ENCODE results near the gene LHPP. TPM values are rescaled to one million over a fixed set of nuclear protein-coding genes. Genes with fewer than 3 reads are reported as not detected.

Gene LHPP
- total RNA-seq, 1 donor from 2014 or later, result 24.5 TPM

DNA sequence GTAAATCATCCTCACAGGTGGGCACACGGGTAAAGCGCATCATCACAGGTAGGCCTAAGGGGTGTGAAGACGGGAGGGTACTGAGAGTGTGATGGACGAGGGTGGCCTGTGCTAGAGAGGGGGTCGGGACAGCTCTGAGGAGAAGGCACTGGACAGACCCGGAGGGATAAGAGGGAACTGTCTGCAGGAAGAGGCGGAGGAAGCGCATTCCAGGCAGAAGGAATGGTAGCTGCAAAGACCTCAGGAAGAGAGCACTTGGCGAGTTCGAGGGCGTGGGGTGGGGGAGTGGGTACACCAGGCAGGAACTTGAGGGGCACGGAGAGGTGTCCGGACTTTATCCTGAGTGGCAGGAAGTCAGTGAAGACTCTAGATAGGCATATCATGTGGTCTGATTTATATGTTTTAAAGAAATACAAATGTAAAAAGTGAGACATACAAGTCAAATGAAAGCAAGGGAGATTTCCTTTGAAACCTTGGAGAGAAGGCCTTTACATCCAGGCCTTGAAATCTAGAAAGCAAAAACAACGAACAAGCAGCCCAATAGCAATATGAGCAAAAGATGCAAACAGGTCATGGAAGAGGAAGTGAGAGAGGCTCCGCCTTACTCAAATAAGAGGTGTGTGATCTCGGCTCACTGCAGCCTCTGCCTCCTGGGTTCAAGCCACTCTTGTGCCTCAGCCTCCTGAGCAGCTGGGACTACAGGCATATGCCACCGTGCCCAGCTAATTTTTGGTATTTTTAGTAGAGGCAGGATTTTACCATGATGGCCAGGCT is 3.6 kb downstream of the LHPP start:
- no peak overlapping the region for H3K4me3 Mint-ChIP-seq
- peaks cover 30% of the 10 kb centered on the region for H3K4me1 Mint-ChIP-seq
- DNase-seq (ENCODE audit: low spot score), result no peak
- no peaks in the 10 kb centered on the region for H3K36me3 Mint-ChIP-seq
- H3K9ac ChIP-seq, result no peak overlapping the region
- H3K9me3 ChIP-seq (ENCODE audit: low read depth), result no peaks in the 10 kb centered on the region
- H2AFZ ChIP-seq (replicated peaks), result no peak overlapping the region
- H3F3A ChIP-seq (ENCODE audit: low read depth), result peaks cover 11% of the 10 kb centered on the region
- no peak overlapping the region for H3K4me3 ChIP-seq
- no peak overlapping the region for H3K4me2 ChIP-seq
- no peaks in the 10 kb centered on the region for H3K36me3 ChIP-seq
- H3K27me3 ChIP-seq, result peaks cover 5% of the 10 kb centered on the region
- H3K27ac ChIP-seq, result no peak overlapping the region
- H3K27ac Mint-ChIP-seq, result no peak overlapping the region
- peaks cover 10% of the 10 kb centered on the region for H3K4me1 ChIP-seq
- H3K27me3 Mint-ChIP-seq (ENCODE audit: insufficient read depth, low read depth), result peaks cover 10% of the 10 kb centered on the region
- H4K20me1 ChIP-seq (ENCODE audit: low read depth), result peaks cover 18% of the 10 kb centered on the region
- H3K79me2 ChIP-seq (ENCODE audit: low read depth), result peaks cover 8% of the 10 kb centered on the region
- TF ChIP-seq EZH2phosphoT487 (IDR thresholded peaks at IDR 0.05) (no peak), EZH2 (IDR thresholded peaks at IDR 0.05) (no peak)
- TF ChIP-seq, protein P1, sequence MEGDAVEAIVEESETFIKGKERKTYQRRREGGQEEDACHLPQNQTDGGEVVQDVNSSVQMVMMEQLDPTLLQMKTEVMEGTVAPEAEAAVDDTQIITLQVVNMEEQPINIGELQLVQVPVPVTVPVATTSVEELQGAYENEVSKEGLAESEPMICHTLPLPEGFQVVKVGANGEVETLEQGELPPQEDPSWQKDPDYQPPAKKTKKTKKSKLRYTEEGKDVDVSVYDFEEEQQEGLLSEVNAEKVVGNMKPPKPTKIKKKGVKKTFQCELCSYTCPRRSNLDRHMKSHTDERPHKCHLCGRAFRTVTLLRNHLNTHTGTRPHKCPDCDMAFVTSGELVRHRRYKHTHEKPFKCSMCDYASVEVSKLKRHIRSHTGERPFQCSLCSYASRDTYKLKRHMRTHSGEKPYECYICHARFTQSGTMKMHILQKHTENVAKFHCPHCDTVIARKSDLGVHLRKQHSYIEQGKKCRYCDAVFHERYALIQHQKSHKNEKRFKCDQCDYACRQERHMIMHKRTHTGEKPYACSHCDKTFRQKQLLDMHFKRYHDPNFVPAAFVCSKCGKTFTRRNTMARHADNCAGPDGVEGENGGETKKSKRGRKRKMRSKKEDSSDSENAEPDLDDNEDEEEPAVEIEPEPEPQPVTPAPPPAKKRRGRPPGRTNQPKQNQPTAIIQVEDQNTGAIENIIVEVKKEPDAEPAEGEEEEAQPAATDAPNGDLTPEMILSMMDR (IDR thresholded peaks at IDR 0.05), result no peak
- no peaks in the 10 kb centered on the region for H3K9me3 Mint-ChIP-seq

DNA sequence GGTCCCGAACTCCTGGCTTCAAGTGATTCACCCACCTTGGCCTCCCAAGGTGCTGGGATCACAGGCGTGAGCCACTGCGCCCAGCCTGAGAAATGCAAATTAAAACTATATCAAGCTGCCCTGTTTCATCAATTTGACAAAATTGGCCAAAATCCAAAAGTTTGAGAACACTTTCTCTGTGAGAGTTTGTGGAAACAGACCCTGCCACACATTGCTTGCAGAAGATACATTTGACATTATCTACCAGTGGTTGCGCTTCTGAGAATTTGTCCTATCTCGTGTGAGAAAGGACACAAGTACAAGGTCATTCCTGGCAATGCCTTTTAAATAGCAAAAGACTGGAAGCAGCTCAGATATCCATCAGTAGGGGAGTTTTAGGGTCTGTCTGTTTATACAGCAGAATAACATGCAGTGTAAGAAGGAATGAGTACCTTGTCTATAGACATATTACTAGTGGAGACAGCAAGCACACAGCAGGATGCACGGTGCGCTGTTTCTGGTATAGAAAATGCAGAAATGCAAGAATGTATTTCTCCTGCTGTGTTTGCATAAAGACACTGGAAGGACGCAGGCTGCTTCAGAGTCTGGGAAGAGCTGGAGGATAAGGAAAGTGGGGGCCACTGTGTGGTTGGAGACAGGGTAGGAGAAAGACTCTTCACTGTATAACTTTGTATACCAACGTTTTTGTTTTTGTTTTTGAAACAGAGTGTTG is 4.3 kb downstream of the LHPP start:
- Histone ChIP-seq H2AFZ (replicated peaks) (no peak overlapping the region), H4K20me1 (ENCODE audit: low read depth) (peaks cover 24% of the 10 kb centered on the region), H3K4me1 (peaks cover 17% of the 10 kb centered on the region), H3K4me3 (no peak overlapping the region), H3K27me3 (no peaks in the 10 kb centered on the region), H3K27ac (no peak overlapping the region), H3K79me2 (ENCODE audit: low read depth) (peaks cover 8% of the 10 kb centered on the region), H3K9me3 (ENCODE audit: low read depth) (no peaks in the 10 kb centered on the region), H3K9ac (no peak overlapping the region), H3K4me2 (no peak overlapping the region), H3F3A (ENCODE audit: low read depth) (peaks cover 18% of the 10 kb centered on the region), H3K36me3 (no peaks in the 10 kb centered on the region)
- Mint-ChIP-seq H3K36me3 (no peaks in the 10 kb centered on the region), H3K4me1 (peaks cover 36% of the 10 kb centered on the region), H3K27me3 (ENCODE audit: insufficient read depth, low read depth) (peaks cover 13% of the 10 kb centered on the region), H3K4me3 (no peak overlapping the region), H3K9me3 (no peaks in the 10 kb centered on the region), H3K27ac (no peak overlapping the region)
- DNase-seq (ENCODE audit: low spot score), result no peak
- no peak for TF ChIP-seq EZH2 (IDR thresholded peaks at IDR 0.05)
- TF ChIP-seq, protein P1 (IDR thresholded peaks at IDR 0.05), result no peak
- TF ChIP-seq EZH2phosphoT487 (IDR thresholded peaks at IDR 0.05), result no peak

DNA sequence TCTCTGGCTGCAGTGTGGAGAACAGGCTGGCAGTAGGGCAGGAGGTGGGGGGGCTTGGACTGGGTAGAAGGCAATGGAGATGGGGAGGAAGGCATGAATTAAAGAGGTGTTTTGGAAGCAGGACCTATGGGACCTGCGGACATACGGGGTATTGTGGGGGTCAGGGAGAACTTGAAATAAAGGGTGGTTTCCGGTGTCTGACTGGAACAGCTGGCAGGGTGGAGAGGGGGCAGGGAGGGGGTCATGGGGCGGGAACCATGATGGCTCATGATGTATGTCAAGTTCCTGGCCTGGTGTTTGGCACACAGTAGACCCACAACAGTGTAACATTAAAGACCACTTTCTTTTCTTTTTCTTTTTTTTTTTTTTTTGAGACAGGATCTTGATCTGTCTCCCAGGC is 5.5 kb downstream of the LHPP start:
- no peak for DNase-seq (ENCODE audit: low spot score)
- Mint-ChIP-seq H3K27ac (no peak overlapping the region), H3K4me3 (no peak overlapping the region), H3K27me3 (ENCODE audit: insufficient read depth, low read depth) (peaks cover 17% of the 10 kb centered on the region), H3K9me3 (no peaks in the 10 kb centered on the region), H3K4me1 (peaks cover 35% of the 10 kb centered on the region), H3K36me3 (no peaks in the 10 kb centered on the region)
- Histone ChIP-seq H3F3A (ENCODE audit: low read depth) (peaks cover 28% of the 10 kb centered on the region), H3K9ac (no peak overlapping the region), H3K4me3 (no peak overlapping the region), H3K27me3 (no peaks in the 10 kb centered on the region), H3K4me1 (peaks cover 20% of the 10 kb centered on the region), H3K9me3 (ENCODE audit: low read depth) (no peaks in the 10 kb centered on the region), H3K27ac (no peak overlapping the region), H4K20me1 (ENCODE audit: low read depth) (peaks cover 32% of the 10 kb centered on the region), H3K4me2 (no peak overlapping the region), H3K79me2 (ENCODE audit: low read depth) (peaks cover 7% of the 10 kb centered on the region), H3K36me3 (no peaks in the 10 kb centered on the region), H2AFZ (replicated peaks) (no peak overlapping the region)
- TF ChIP-seq EZH2phosphoT487 (IDR thresholded peaks at IDR 0.05) (no peak), EZH2 (IDR thresholded peaks at IDR 0.05) (no peak)
- TF ChIP-seq, protein P1 (IDR thresholded peaks at IDR 0.05), result no peak

All from neural progenitor cell (in vitro differentiated cells).